ENCODE data around the gene ANGEL1. TPM values are rescaled to one million over a fixed set of nuclear protein-coding genes. Genes with fewer than 3 reads are reported as not detected.

ANGEL1 gene
- total and polyA plus RNA-seq, 2 experiments from 2014 or later: 11.0 to 15.3 TPM

GRCh38 chr14:76763096-76764041 is 49.3 kb downstream of the ANGEL1 start:
- Histone ChIP-seq H3K4me3 (no peak overlapping the region), H3K9me3 (ENCODE audit: low read depth) (no peaks in the 10 kb centered on the region), H3K79me2 (no peaks in the 10 kb centered on the region), H3K36me3 (replicated peaks; ENCODE audit: insufficient read depth, low read depth) (no peaks in the 10 kb centered on the region), H3K4me2 (peak overlapping the region; percentile 98), H3K27ac (no peak overlapping the region), H3K9me2 (replicated peaks; ENCODE audit: insufficient read depth) (no peaks in the 10 kb centered on the region), H3K4me1 (ENCODE audit: insufficient read depth) (peaks cover 10% of the 10 kb centered on the region), H3K27me3 (peaks cover 27% of the 10 kb centered on the region), H2AFZ (no peak overlapping the region), H4K20me1 (ENCODE audit: insufficient read depth, poor library complexity, severe bottlenecking) (no peaks in the 10 kb centered on the region)
- TF ChIP-seq, protein P1, sequence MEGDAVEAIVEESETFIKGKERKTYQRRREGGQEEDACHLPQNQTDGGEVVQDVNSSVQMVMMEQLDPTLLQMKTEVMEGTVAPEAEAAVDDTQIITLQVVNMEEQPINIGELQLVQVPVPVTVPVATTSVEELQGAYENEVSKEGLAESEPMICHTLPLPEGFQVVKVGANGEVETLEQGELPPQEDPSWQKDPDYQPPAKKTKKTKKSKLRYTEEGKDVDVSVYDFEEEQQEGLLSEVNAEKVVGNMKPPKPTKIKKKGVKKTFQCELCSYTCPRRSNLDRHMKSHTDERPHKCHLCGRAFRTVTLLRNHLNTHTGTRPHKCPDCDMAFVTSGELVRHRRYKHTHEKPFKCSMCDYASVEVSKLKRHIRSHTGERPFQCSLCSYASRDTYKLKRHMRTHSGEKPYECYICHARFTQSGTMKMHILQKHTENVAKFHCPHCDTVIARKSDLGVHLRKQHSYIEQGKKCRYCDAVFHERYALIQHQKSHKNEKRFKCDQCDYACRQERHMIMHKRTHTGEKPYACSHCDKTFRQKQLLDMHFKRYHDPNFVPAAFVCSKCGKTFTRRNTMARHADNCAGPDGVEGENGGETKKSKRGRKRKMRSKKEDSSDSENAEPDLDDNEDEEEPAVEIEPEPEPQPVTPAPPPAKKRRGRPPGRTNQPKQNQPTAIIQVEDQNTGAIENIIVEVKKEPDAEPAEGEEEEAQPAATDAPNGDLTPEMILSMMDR (IDR thresholded peaks at IDR 0.05; ENCODE audit: poor library complexity): no peak
- no peak for TF ChIP-seq EZH2 (IDR thresholded peaks at IDR 0.05; ENCODE audit: borderline replicate concordance)
- TF ChIP-seq EZH2phosphoT487 (IDR thresholded peaks at IDR 0.05; ENCODE audit: low read depth, severe bottlenecking, unreplicated experiment): no peak
- 87% methylated on average over 14 of the region's 14 CpGs for WGBS (ENCODE audit: low lambda C conversion rate, missing lambda C conversion rate)
- no peak for DNase-seq (ENCODE audit: low spot score)

DNA sequence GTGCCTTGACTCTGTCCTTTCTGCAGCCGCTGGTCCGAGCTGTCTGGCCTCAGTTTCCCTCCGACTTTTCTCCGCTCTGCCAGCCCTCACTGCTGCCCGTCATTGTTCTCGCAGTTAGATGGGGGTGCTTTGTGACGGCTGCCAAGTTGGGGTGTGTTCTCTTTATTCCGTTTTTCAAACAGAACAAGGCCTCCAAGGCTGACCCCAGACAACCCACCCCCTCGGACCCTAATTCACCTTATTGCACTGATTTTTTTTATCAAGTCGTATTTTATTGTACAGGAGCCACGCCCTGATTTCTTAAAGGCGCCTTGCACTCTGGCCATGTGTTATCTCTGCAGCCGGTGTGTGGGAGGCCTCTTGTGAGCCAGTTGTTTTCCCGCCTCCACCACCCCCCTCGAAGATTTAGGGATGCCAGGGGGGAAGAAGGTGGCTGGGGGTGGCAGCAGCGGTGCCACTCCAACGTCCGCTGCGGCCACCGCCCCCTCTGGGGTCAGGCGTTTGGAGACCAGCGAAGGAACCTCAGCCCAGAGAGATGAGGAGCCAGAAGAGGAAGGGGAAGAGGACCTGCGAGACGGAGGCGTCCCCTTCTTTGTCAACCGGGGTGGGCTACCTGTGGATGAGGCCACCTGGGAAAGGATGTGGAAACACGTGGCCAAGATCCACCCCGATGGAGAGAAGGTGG is 50.1 kb downstream of the ANGEL1 start:
- H3K79me2 ChIP-seq: no peaks in the 10 kb centered on the region
- no peak for DNase-seq (ENCODE audit: low spot score)
- TF ChIP-seq EZH2 (IDR thresholded peaks at IDR 0.05; ENCODE audit: borderline replicate concordance): peak; percentile 11
- TF ChIP-seq, protein P1 (IDR thresholded peaks at IDR 0.05; ENCODE audit: poor library complexity): no peak
- H4K20me1 ChIP-seq (ENCODE audit: insufficient read depth, poor library complexity, severe bottlenecking): no peaks in the 10 kb centered on the region
- H3K4me1 ChIP-seq (ENCODE audit: insufficient read depth): peaks cover 10% of the 10 kb centered on the region
- no peak overlapping the region for H3K27ac ChIP-seq
- peaks cover 27% of the 10 kb centered on the region for H3K27me3 ChIP-seq
- peak overlapping the region; percentile 98 for H3K4me2 ChIP-seq
- no peaks in the 10 kb centered on the region for H3K9me3 ChIP-seq (ENCODE audit: low read depth)
- no peaks in the 10 kb centered on the region for H3K36me3 ChIP-seq (replicated peaks; ENCODE audit: insufficient read depth, low read depth)
- peak overlapping the region; percentile 99 for H2AFZ ChIP-seq
- no peaks in the 10 kb centered on the region for H3K9me2 ChIP-seq (replicated peaks; ENCODE audit: insufficient read depth)
- H3K4me3 ChIP-seq: peak overlapping the region; percentile 99
- 41% methylated on average over 27 of the region's 28 CpGs for WGBS (ENCODE audit: low lambda C conversion rate, missing lambda C conversion rate)

DNA sequence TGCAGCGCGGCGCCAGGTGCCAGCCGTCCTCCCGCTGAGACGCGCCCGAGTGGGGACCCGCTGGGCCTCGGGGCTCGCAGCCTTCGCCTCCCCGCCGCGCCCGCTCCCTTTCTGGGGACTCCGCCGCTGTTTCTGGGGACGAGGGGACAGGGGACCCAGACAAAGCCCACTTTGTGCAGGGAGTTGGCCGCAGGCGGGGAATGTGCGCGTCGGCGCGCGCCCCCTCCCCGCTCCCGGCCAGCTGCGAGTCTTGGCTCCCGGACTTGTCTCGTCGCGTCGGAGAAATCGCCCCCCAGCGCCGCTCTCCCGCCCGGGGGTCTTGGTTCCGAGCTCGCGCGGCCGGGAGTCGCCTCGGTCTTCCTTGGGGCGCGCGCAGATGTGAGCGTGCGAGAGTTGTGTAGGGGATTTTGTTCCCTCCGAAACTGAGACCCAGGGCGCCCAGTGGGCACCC is 50.7 kb downstream of the ANGEL1 start:
- H2AFZ ChIP-seq: peak overlapping the region; percentile 99
- H3K79me2 ChIP-seq: no peaks in the 10 kb centered on the region
- H4K20me1 ChIP-seq (ENCODE audit: insufficient read depth, poor library complexity, severe bottlenecking): no peaks in the 10 kb centered on the region
- H3K36me3 ChIP-seq (replicated peaks; ENCODE audit: insufficient read depth, low read depth): no peaks in the 10 kb centered on the region
- H3K9me3 ChIP-seq (ENCODE audit: low read depth): no peaks in the 10 kb centered on the region
- no peak overlapping the region for H3K27ac ChIP-seq
- H3K4me2 ChIP-seq: peak overlapping the region; percentile 98
- no peak for DNase-seq (ENCODE audit: low spot score)
- peak overlapping the region; percentile 99 for H3K4me3 ChIP-seq
- no peak for TF ChIP-seq EZH2phosphoT487 (IDR thresholded peaks at IDR 0.05; ENCODE audit: low read depth, severe bottlenecking, unreplicated experiment)
- TF ChIP-seq, protein P1 (IDR thresholded peaks at IDR 0.05; ENCODE audit: poor library complexity): no peak
- peak; percentile 38 for TF ChIP-seq EZH2 (IDR thresholded peaks at IDR 0.05; ENCODE audit: borderline replicate concordance)
- no peaks in the 10 kb centered on the region for H3K9me2 ChIP-seq (replicated peaks; ENCODE audit: insufficient read depth)
- H3K4me1 ChIP-seq (ENCODE audit: insufficient read depth): peaks cover 10% of the 10 kb centered on the region
- WGBS (ENCODE audit: low lambda C conversion rate, missing lambda C conversion rate): 2% methylated on average over 46 of the region's 54 CpGs
- H3K27me3 ChIP-seq: peaks cover 27% of the 10 kb centered on the region
